Esophagus (tissue), 2 donors: Measurements from ENCODE around the gene IFRD2. TPM values are rescaled to one million over a fixed set of nuclear protein-coding genes. Genes with fewer than 3 reads are reported as not detected.

Experiments used
- H3K27ac ChIP-seq, 2 donors: one replicate each; pipeline ENCODE4 v1.5.1; 2013; ENCODE audit warnings: low read depth in 2 of 2, mild to moderate bottlenecking in 2 of 2, inconsistent platforms in 1 of 2, low read length in 1 of 2, moderate library complexity in 1 of 2
- H3K27me3 ChIP-seq, 2 donors: one replicate each; pipeline ENCODE4 v1.6.1; 2013; ENCODE audit warnings: low read length in 2 of 2, control low read depth in 1 of 2, mild to moderate bottlenecking in 1 of 2; ENCODE audit not compliant: insufficient read depth in 2 of 2, control insufficient read depth in 1 of 2
- H3K36me3 ChIP-seq, 2 donors: one replicate each; pipeline ENCODE4 v1.6.1; 2013; ENCODE audit warnings: low read length in 1 of 2; ENCODE audit not compliant: control insufficient read depth in 2 of 2, insufficient read depth in 2 of 2
- H3K4me1 ChIP-seq, 2 donors: one replicate each; pipeline ENCODE4 v1.6.1; 2013; ENCODE audit warnings: low read length in 1 of 2; ENCODE audit not compliant: control insufficient read depth in 2 of 2, insufficient read depth in 2 of 2
- H3K4me3 ChIP-seq, 2 donors: one replicate each; pipeline ENCODE4 v1.5.1; 2013; ENCODE audit warnings: low read length in 2 of 2, mild to moderate bottlenecking in 2 of 2, low read depth in 1 of 2, moderate library complexity in 1 of 2
- H3K9me3 ChIP-seq, 2 donors: one replicate each; pipeline ENCODE4 v1.6.1; 2013; ENCODE audit warnings: mild to moderate bottlenecking in 2 of 2, low read depth in 1 of 2, low read length in 1 of 2, moderate library complexity in 1 of 2; ENCODE audit not compliant: control insufficient read depth in 2 of 2, insufficient read depth in 1 of 2
- WGBS, 2 donors: extraction: QIAGEN DNeasy Blood & Tissue Kit; methylation state at CpG; one replicate each; pipeline ENCODE4 v1.1.7; 2013; 5-methylcytosine and 5-hydroxymethylcytosine counted together
- polyA plus RNA-seq, 2 donors: library from polyadenylated mRNA; stranded (reverse); fragments of 200-250 nt; gene quantifications; one replicate each; pipeline ENCODE4 v1.2.3, GENCODE V29; 2013
- donor health status: healthy with polysubstance abuse.
- donor health status: Bipolar disorder and iron deficiency.

Gene IFRD2
- polyA plus RNA-seq, 2 donors, result 65.6 to 69.5 TPM

GRCh38 chr3:50296721-50297383 lies 4.6 kb upstream of the IFRD2 start:
- Histone ChIP-seq H3K9me3 (no peaks in the 10 kb centered on the region), H3K27me3 (no peaks in the 10 kb centered on the region), H3K36me3 (peaks cover 0 to 4% of the 10 kb centered on the region in 2 donors), H3K4me3 (no peak overlapping the region), H3K4me1 (peaks cover 2 to 26% of the 10 kb centered on the region in 2 donors), H3K27ac (no peak overlapping the region)
- 93 to 94% methylated on average over 17 to 18 of the region's 18 CpGs for WGBS, 2 donors

GRCh38 chr3:50295553-50296431 lies 3.6 kb upstream of the IFRD2 start:
- peaks cover 2 to 31% of the 10 kb centered on the region in 2 donors for H3K4me1 ChIP-seq
- no peaks in the 10 kb centered on the region for H3K9me3 ChIP-seq
- H3K4me3 ChIP-seq, result no peak overlapping the region
- H3K27me3 ChIP-seq, result no peaks in the 10 kb centered on the region
- H3K27ac ChIP-seq, result no peak overlapping the region
- WGBS, 2 donors, result 86% methylated on average over 8 of the region's 8 CpGs
- peaks cover 0 to 4% of the 10 kb centered on the region in 2 donors for H3K36me3 ChIP-seq

GRCh38 chr3:50294492-50295403 lies 2.5 kb upstream of the IFRD2 start:
- H3K36me3 ChIP-seq, result peaks cover 4 to 11% of the 10 kb centered on the region in 2 donors
- H3K4me1 ChIP-seq, result peaks cover 2 to 22% of the 10 kb centered on the region in 2 donors
- no peaks in the 10 kb centered on the region for H3K9me3 ChIP-seq
- no peak overlapping the region for H3K4me3 ChIP-seq
- 92 to 94% methylated on average over 22 of the region's 22 CpGs for WGBS, 2 donors
- H3K27ac ChIP-seq, result no peak overlapping the region
- no peaks in the 10 kb centered on the region for H3K27me3 ChIP-seq

- Histone ChIP-seq H3K4me1 (peaks cover 2 to 22% of the 10 kb centered on the region in 2 donors), H3K27ac (no peak overlapping the region), H3K4me3 (no peak overlapping the region), H3K36me3 (peaks cover 8 to 17% of the 10 kb centered on the region in 2 donors), H3K27me3 (no peaks in the 10 kb centered on the region), H3K9me3 (no peaks in the 10 kb centered on the region)
- WGBS, 2 donors, result 86 to 92% methylated on average over 4 of the region's 4 CpGs
Observed at GRCh38 chr3:50294089-50294488, 1.9 kb upstream of the IFRD2 start.

GRCh38 chr3:50293079-50293801 lies 1.0 kb upstream of the IFRD2 start:
- peaks cover 2 to 18% of the 10 kb centered on the region in 2 donors for H3K4me1 ChIP-seq
- peak overlapping the region; percentile 85 to 92 for H3K27ac ChIP-seq
- H3K9me3 ChIP-seq, result no peaks in the 10 kb centered on the region
- H3K27me3 ChIP-seq, result no peaks in the 10 kb centered on the region
- WGBS, 2 donors, result 71 to 77% methylated on average over 12 of the region's 12 CpGs
- H3K4me3 ChIP-seq, result no peak overlapping the region
- H3K36me3 ChIP-seq, result peaks cover 14 to 26% of the 10 kb centered on the region in 2 donors

- Histone ChIP-seq H3K36me3 (peaks cover 19 to 37% of the 10 kb centered on the region in 2 donors), H3K27me3 (no peaks in the 10 kb centered on the region), H3K9me3 (no peaks in the 10 kb centered on the region), H3K27ac (no peak overlapping the region), H3K4me3 (no peak overlapping the region), H3K4me1 (peaks cover 2 to 18% of the 10 kb centered on the region in 2 donors)
- WGBS, 2 donors, result 85 to 91% methylated on average over 16 of the region's 16 CpGs
Observed at GRCh38 chr3:50290161-50290641, 2.0 kb downstream of the IFRD2 start.

- Histone ChIP-seq H3K27ac (no peak overlapping the region), H3K4me1 (peaks cover 2 to 18% of the 10 kb centered on the region in 2 donors), H3K9me3 (no peaks in the 10 kb centered on the region), H3K36me3 (peaks cover 19 to 37% of the 10 kb centered on the region in 2 donors), H3K27me3 (no peaks in the 10 kb centered on the region), H3K4me3 (no peak overlapping the region)
- WGBS, 2 donors, result 97% methylated on average over 6 of the region's 6 CpGs
Observed at GRCh38 chr3:50289130-50289529, 3.1 kb downstream of the IFRD2 start.

GRCh38 chr3:50288387-50289007 lies 3.7 kb downstream of the IFRD2 start:
- Histone ChIP-seq H3K4me3 (no peak overlapping the region), H3K9me3 (no peaks in the 10 kb centered on the region), H3K4me1 (peaks cover 2 to 18% of the 10 kb centered on the region in 2 donors), H3K27ac (no peak overlapping the region), H3K36me3 (peaks cover 19 to 37% of the 10 kb centered on the region in 2 donors), H3K27me3 (no peaks in the 10 kb centered on the region)
- 89 to 91% methylated on average over 23 of the region's 23 CpGs for WGBS, 2 donors
